Esophagus muscularis mucosa (tissue), 4 donors: ENCODE data around the gene TMEFF2. TPM values are rescaled to one million over a fixed set of nuclear protein-coding genes. Genes with fewer than 3 reads are reported as not detected.
A peak's percentile ranks its signal among the peaks of the same experiment; 100 is the strongest.

ENCODE experiments used
- DNase-seq: peaks from one replicate; pipeline ENCODE4 v3.0.0-alpha.2; 2017; ENCODE audit errors: extremely low spot score
- H3K27ac ChIP-seq, 4 donors: fragments of 200-600 bp; sonication (generic); replicated peaks in 1 of 4; 1 replicate in 3 of 4; 2 replicates in 1 of 4; pipeline ENCODE4 v1.5.1; 2016 to 2019; ENCODE audit warnings: mild to moderate bottlenecking in 1 of 4
- H3K27me3 ChIP-seq, 4 donors: fragments of 200-600 bp; sonication (generic); one replicate each; pipeline versions ENCODE4 v1.5.1 to v1.6.0; 2016 to 2019
- H3K36me3 ChIP-seq, 4 donors: fragments of 200-600 bp; sonication (generic); one replicate each; pipeline ENCODE4 v1.5.1; 2016 to 2019
- H3K4me1 ChIP-seq, 4 donors: fragments of 200-600 bp; sonication (generic); one replicate each; pipeline ENCODE4 v1.5.1; 2016 to 2019
- H3K4me3 ChIP-seq, 4 donors: fragments of 200-600 bp; sonication (generic); 1 replicate in 2 of 4; 2 replicates in 2 of 4; pipeline ENCODE4 v1.5.1; 2016 to 2019; ENCODE audit warnings: mild to moderate bottlenecking in 4 of 4, moderate library complexity in 1 of 4
- H3K9me3 ChIP-seq, 4 donors: fragments of 200-600 bp; sonication (generic); 1 replicate in 3 of 4; 2 replicates in 1 of 4; pipeline ENCODE4 v1.5.1; 2016 to 2019
- EP300 ChIP-seq: sonication (generic); formaldehyde crosslinking; IDR thresholded peaks from one replicate; pipeline ENCODE4 v1.6.1; 2017; ENCODE audit warnings: antibody characterized with exemption
- POLR2A ChIP-seq: fragments of 450-650 bp; IDR thresholded peaks from one replicate; pipeline ENCODE4 v1.6.1; 2017; ENCODE audit warnings: antibody characterized with exemption, moderate library complexity, mild to moderate bottlenecking, low read depth
- POLR2AphosphoS5 ChIP-seq, 2 donors: sonication (generic); formaldehyde crosslinking; IDR thresholded peaks; one replicate each; pipeline ENCODE4 v1.6.1; 2017; ENCODE audit warnings: antibody characterized with exemption in 2 of 2
- WGBS: methylation state at CpG from one replicate; pipeline ENCODE4 v1.1.5; 2018; 5-methylcytosine and 5-hydroxymethylcytosine counted together
- intact Hi-C: fragments of 100-400 bp; cut with DNase I; formaldehyde crosslinking; loops from one replicate; pipeline ENCODE4 v1.15.1; 2023
- total RNA-seq, 4 donors: library from RNA; depleted of rRNA; stranded (reverse); fragments of >200 nt; gene quantifications; one replicate each; pipeline versions ENCODE4 v1.1.0 to v1.2.1, GENCODE V29; 2016
- TF ChIP-seq, protein P1 (sequence below), 3 experiments: fragments of 200-600 bp in 2 of 3; fragments of 450-650 bp in 1 of 3; sonication (generic) in 2 of 3; IDR thresholded peaks; one replicate each; pipeline ENCODE4 v1.5.1; 2017 to 2019; ENCODE audit warnings: antibody characterized with exemption in 3 of 3, mild to moderate bottlenecking in 2 of 3, moderate library complexity in 1 of 3

The TMEFF2 gene
- total RNA-seq, 4 donors from 2014 or later = 0.42 to 1.7 (median 0.55) TPM

DNA sequence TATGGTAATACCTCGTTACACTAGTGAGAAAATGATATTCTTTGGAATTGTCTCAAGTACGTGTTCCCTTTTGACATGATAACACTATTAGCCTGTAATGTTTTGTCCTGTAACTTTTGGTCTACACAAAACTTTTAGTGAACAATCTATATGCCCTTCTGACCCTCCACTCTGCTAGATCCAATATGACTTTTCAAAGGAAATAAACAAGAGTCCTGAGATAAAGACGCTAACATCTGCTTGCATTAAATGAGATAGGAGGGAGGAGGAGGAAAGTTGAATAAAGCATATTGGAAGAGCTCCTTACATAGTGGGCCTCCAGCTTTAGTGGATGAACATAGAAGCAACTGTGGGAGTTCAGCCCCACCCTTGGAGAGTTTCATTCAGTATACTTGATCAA lies 264.5 kb downstream of the TMEFF2 start:
- H3K9me3 ChIP-seq = no peaks in the 10 kb centered on the region
- TF ChIP-seq, protein P1, sequence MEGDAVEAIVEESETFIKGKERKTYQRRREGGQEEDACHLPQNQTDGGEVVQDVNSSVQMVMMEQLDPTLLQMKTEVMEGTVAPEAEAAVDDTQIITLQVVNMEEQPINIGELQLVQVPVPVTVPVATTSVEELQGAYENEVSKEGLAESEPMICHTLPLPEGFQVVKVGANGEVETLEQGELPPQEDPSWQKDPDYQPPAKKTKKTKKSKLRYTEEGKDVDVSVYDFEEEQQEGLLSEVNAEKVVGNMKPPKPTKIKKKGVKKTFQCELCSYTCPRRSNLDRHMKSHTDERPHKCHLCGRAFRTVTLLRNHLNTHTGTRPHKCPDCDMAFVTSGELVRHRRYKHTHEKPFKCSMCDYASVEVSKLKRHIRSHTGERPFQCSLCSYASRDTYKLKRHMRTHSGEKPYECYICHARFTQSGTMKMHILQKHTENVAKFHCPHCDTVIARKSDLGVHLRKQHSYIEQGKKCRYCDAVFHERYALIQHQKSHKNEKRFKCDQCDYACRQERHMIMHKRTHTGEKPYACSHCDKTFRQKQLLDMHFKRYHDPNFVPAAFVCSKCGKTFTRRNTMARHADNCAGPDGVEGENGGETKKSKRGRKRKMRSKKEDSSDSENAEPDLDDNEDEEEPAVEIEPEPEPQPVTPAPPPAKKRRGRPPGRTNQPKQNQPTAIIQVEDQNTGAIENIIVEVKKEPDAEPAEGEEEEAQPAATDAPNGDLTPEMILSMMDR (IDR thresholded peaks at IDR 0.05) = no peak
- no peak for TF ChIP-seq EP300
- TF ChIP-seq POLR2AphosphoS5 (IDR thresholded peaks at IDR 0.05) = no peak
- TF ChIP-seq POLR2A = no peak
- no peaks in the 10 kb centered on the region for H3K27me3 ChIP-seq
- intact Hi-C loops = no loop called here
- no peaks in the 10 kb centered on the region for H3K36me3 ChIP-seq
- no peak overlapping the region for H3K27ac ChIP-seq
- H3K4me1 ChIP-seq = peaks cover 8 to 27% (median 18%) of the 10 kb centered on the region in 4 donors
- DNase-seq = no peak
- 90% methylated on average over 3 of the region's 3 CpGs for WGBS
- H3K4me3 ChIP-seq = no peak overlapping the region

DNA sequence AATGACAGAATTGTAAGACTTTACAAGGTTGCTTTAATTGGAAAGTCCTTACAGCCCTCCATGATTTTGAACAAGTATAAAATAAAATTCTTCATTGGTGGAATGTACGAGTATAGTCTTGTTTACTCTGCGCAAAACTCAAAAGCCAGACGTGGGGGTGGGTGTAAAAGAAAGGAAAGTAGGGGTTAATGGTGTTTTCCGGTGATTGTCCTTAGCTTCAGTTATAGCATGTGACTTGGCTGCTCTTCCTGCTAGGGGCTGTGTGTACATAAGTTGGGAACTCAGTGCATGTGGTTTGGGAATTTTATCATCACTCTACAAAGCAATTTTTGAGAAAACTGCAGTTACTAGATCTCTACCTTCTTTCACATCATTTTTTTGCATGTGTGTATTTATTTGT lies 265.4 kb downstream of the TMEFF2 start:
- H3K27ac ChIP-seq = no peak overlapping the region

DNA sequence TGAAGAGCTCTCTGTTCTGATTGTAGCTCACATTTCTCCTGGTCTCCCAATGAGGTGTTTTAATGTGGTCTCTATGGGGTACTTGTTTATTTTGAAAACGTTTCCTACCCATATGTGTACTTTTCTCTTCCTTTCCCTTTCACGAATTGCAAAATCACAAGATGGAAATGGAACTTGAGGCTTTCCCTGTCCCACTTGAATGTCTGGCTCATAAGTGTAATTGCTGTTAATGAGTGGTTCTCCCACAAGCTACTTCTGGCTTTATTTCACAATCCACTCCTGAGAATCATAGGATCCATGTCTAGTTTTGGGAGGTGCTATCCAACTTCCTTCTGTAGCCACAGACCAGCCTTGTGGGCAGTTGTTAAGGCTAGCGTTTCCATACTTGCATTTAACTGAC lies 266.7 kb downstream of the TMEFF2 start:
- H3K9me3 ChIP-seq = no peaks in the 10 kb centered on the region
- 44% methylated on average over 3 of the region's 3 CpGs for WGBS

More for the DNA sequence above, 265.4 kb downstream of the TMEFF2 start:
- no peaks in the 10 kb centered on the region for H3K36me3 ChIP-seq
- peaks cover 8 to 27% (median 18%) of the 10 kb centered on the region in 4 donors for H3K4me1 ChIP-seq
- H3K9me3 ChIP-seq = no peaks in the 10 kb centered on the region
- no peaks in the 10 kb centered on the region for H3K27me3 ChIP-seq
- DNase-seq = no peak
- WGBS = 82% methylated on average over 4 of the region's 4 CpGs
- intact Hi-C loops = no loop called here
- H3K4me3 ChIP-seq = no peak overlapping the region
- TF ChIP-seq POLR2AphosphoS5 (IDR thresholded peaks at IDR 0.05) (no peak), POLR2A (no peak), EP300 (no peak)
- TF ChIP-seq, protein P1 (IDR thresholded peaks at IDR 0.05) = no peak

DNA sequence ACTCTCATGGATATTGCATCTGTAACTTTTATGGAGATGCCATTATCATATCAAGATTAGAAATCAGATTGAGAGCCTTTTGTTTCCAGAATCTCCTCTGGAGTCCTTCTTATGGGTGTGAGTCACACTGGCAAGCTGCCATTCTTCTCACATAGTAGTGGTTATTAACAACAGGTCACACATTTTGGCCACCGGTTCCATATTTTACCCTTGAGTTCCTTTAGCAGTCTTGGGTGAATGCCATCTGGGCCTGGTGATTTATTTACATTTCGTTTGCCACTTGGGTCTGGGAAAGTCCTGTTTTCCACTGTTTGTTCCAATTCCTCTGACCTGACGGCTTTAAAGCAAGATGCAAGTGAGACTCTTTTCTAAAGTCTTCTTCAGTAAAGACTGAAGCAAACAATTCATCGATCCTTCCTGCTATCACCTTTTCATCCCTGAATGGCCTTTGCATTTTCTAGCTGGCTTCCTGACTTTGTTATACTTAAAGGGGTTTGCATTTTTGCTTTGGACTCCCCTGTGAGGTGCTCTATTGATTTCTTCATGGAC lies 267.3 kb downstream of the TMEFF2 start:
- Histone ChIP-seq H3K27me3 (no peaks in the 10 kb centered on the region), H3K4me1 (peaks cover 8 to 27% (median 17%) of the 10 kb centered on the region in 4 donors), H3K9me3 (no peaks in the 10 kb centered on the region), H3K27ac (peak overlapping the region; percentile 4 to 32 (median 16)), H3K36me3 (no peaks in the 10 kb centered on the region), H3K4me3 (no peak overlapping the region)
- WGBS = 25% methylated on average over 4 of the region's 4 CpGs
- intact Hi-C loops = no loop called here
- no peak for DNase-seq
- TF ChIP-seq POLR2AphosphoS5 (IDR thresholded peaks at IDR 0.05) (peak in 1 of 2 donors; percentile 27), POLR2A (no peak)

More for the DNA sequence above, 266.7 kb downstream of the TMEFF2 start:
- Histone ChIP-seq H3K4me3 (no peak overlapping the region), H3K4me1 (peaks cover 8 to 27% (median 18%) of the 10 kb centered on the region in 4 donors), H3K36me3 (no peaks in the 10 kb centered on the region), H3K27me3 (no peaks in the 10 kb centered on the region), H3K27ac (peak overlapping the region; percentile 4 to 32 (median 16))
- intact Hi-C loops = no loop called here
- no peak for DNase-seq
- no peak for TF ChIP-seq EP300
- no peak for TF ChIP-seq POLR2AphosphoS5 (IDR thresholded peaks at IDR 0.05)
- TF ChIP-seq POLR2A = no peak
- TF ChIP-seq, protein P1 (IDR thresholded peaks at IDR 0.05) = no peak

DNA sequence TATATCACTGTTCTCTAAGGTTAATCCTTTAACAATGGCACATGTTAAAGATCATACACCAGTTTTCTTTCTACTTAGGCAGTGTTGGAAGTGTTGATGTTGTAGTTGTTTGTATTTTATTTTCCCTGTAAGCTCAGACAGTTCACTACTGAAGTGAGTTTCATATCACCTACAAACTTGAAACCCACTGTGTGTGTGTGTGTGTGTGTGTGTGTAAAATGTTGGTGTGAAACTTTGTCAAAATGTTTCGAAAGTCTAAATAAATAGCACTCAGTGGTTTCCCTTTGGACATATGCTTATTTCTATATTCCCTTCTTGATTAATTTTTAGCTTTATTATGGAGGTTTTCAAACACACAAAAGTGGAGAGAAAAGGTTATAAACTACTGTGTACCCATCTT lies 268.1 kb downstream of the TMEFF2 start:
- WGBS = 100% methylated on average over 1 of the region's 1 CpG

More for the DNA sequence above, 268.1 kb downstream of the TMEFF2 start:
- no peaks in the 10 kb centered on the region for H3K36me3 ChIP-seq
- intact Hi-C loops = no loop called here
- TF ChIP-seq POLR2AphosphoS5 (IDR thresholded peaks at IDR 0.05) (no peak), EP300 (no peak), POLR2A (no peak)
- TF ChIP-seq, protein P1 (IDR thresholded peaks at IDR 0.05) = no peak
- H3K4me1 ChIP-seq = peaks cover 8 to 21% (median 14%) of the 10 kb centered on the region in 4 donors
- H3K4me3 ChIP-seq = no peak overlapping the region
- no peaks in the 10 kb centered on the region for H3K9me3 ChIP-seq
- no peaks in the 10 kb centered on the region for H3K27me3 ChIP-seq
- H3K27ac ChIP-seq = no peak overlapping the region
- no peak for DNase-seq
